ENCODE results near the gene KCNQ1. TPM values are rescaled to one million over a fixed set of nuclear protein-coding genes. Genes with fewer than 3 reads are reported as not detected.

The KCNQ1 gene
- total RNA-seq, 4 donors from 2014 or later, result 3.2 to 12.7 (median 5.5) TPM

GRCh38 chr11:2519517-2519861, 74.7 kb downstream of the KCNQ1 start:
- TF ChIP-seq CTCF (IDR thresholded peaks at IDR 0.05; ENCODE audit: low read depth), result no peak

- TF ChIP-seq CTCF (IDR thresholded peaks at IDR 0.05; ENCODE audit: low read depth), result no peak
Measured at GRCh38 chr11:2519862-2520735, 75.3 kb downstream of the KCNQ1 start.

GRCh38 chr11:2520736-2521035, 75.9 kb downstream of the KCNQ1 start:
- no peak for TF ChIP-seq CTCF (IDR thresholded peaks at IDR 0.05; ENCODE audit: low read depth)

- TF ChIP-seq CTCF (IDR thresholded peaks at IDR 0.05; ENCODE audit: low read depth), result no peak
Measured at GRCh38 chr11:2521081-2521732, 76.4 kb downstream of the KCNQ1 start.

GRCh38 chr11:2521733-2522630, 77.2 kb downstream of the KCNQ1 start:
- TF ChIP-seq CTCF (IDR thresholded peaks at IDR 0.05; ENCODE audit: low read depth), result no peak

GRCh38 chr11:2522631-2523255, 77.9 kb downstream of the KCNQ1 start:
- TF ChIP-seq CTCF (IDR thresholded peaks at IDR 0.05; ENCODE audit: low read depth), result no peak
